SK-N-SH (cell line): ENCODE data around the gene CTXND1. TPM values are rescaled to one million over a fixed set of nuclear protein-coding genes. Genes with fewer than 3 reads are reported as not detected.

ENCODE experiments used
- CTCF ChIA-PET: fragments of 300-600, 350-600 bp; formaldehyde crosslinking; extraction: SDS; loops from one replicate; lab custom pipeline; 2021; lab: Yijun Ruan, JAX
- POLR2A ChIA-PET: fragments of 350-600 bp; sonication (Branson Sonifier 250); formaldehyde crosslinking; extraction: SDS; loops from one replicate; lab custom pipeline; 2020; ENCODE audit warnings: antibody characterized with exemption, inconsistent platforms; lab: Yijun Ruan, JAX
- DNase-seq: peaks from one replicate; pipeline ENCODE4 v3.0.0; 2012
- H2AFZ ChIP-seq: fragments of 200-600 bp; sonication (generic); 2 replicates; pipeline ENCODE4 v1.8.1; 2016; ENCODE audit warnings: antibody characterized with exemption, mild to moderate bottlenecking, low read depth
- H3F3A ChIP-seq: fragments of 200-600 bp; sonication (generic); replicated peaks from 2 replicates; pipeline ENCODE3; 2016; ENCODE audit warnings: antibody characterized with exemption, mild to moderate bottlenecking; ENCODE audit not compliant: insufficient read depth
- H3K27ac ChIP-seq, 2 experiments: fragments of 200-500 bp in 1 of 2; fragments of 200-600 bp in 1 of 2; sonication (Bioruptor generic) in 1 of 2; sonication (generic), shearing (Covaris generic) in 1 of 2; 2 replicates each; pipeline versions ENCODE4 v1.5.1 to v1.6.1; 2014 to 2016; ENCODE audit warnings: low read depth in 2 of 2, inconsistent platforms in 1 of 2, low read length in 1 of 2, mild to moderate bottlenecking in 1 of 2, mixed read lengths in 1 of 2
- H3K27me3 ChIP-seq: fragments of 200-600 bp; sonication (generic), shearing (Covaris generic); 2 replicates; pipeline ENCODE4 v1.6.1; 2016; ENCODE audit warnings: mixed run types; ENCODE audit not compliant: insufficient read depth
- H3K36me3 ChIP-seq, 2 experiments: fragments of 200-500 bp in 1 of 2; fragments of 200-600 bp in 1 of 2; sonication (Bioruptor generic) in 1 of 2; sonication (generic) in 1 of 2; replicated peaks in 1 of 2; 2 replicates each; pipeline versions ENCODE3 to v1.5.1; 2014 to 2016; ENCODE audit warnings: low read length in 1 of 2, mild to moderate bottlenecking in 1 of 2; ENCODE audit not compliant: insufficient read depth in 2 of 2, control insufficient read depth in 1 of 2
- H3K4me1 ChIP-seq, 2 experiments: fragments of 200-500 bp in 1 of 2; fragments of 200-600 bp in 1 of 2; sonication (Bioruptor generic) in 1 of 2; sonication (generic), shearing (Covaris generic) in 1 of 2; 2 replicates each; pipeline versions ENCODE4 v1.5.1 to v1.6.1; 2014 to 2016; ENCODE audit warnings: low read depth in 1 of 2, low read length in 1 of 2, mixed run types in 1 of 2; ENCODE audit not compliant: insufficient read depth in 2 of 2, control insufficient read depth in 1 of 2
- H3K4me2 ChIP-seq: fragments of 200-600 bp; sonication (generic), shearing (Covaris generic); 2 replicates; pipeline ENCODE4 v1.6.1; 2017; ENCODE audit warnings: mixed run types
- H3K4me3 ChIP-seq, 2 experiments: fragments of 200-500 bp in 1 of 2; fragments of 200-600 bp in 1 of 2; sonication (Bioruptor generic) in 1 of 2; sonication (generic), shearing (Covaris generic) in 1 of 2; 2 replicates each; pipeline versions ENCODE4 v1.5.1 to v1.8.1; 2014 to 2016; ENCODE audit warnings: low read depth in 2 of 2, inconsistent platforms in 1 of 2, low read length in 1 of 2, mild to moderate bottlenecking in 1 of 2, mixed read lengths in 1 of 2, moderate library complexity in 1 of 2
- H3K79me2 ChIP-seq: fragments of 200-600 bp; sonication (generic); 2 replicates; pipeline ENCODE4 v1.8.1; 2017; ENCODE audit warnings: mild to moderate bottlenecking; ENCODE audit not compliant: insufficient read depth
- H3K9ac ChIP-seq: fragments of 200-600 bp; sonication (generic); 2 replicates; pipeline ENCODE4 v1.6.1; 2017; ENCODE audit warnings: mixed run types
- H3K9me2 ChIP-seq: fragments of 200-600 bp; sonication (generic); 2 replicates; pipeline ENCODE4 v1.6.1; 2017; ENCODE audit warnings: mixed run types
- H3K9me3 ChIP-seq: fragments of 200-600 bp; sonication (generic); 2 replicates; pipeline ENCODE4 v1.6.1; 2017; ENCODE audit warnings: mixed run types, mild to moderate bottlenecking, moderate library complexity
- H4K20me1 ChIP-seq: fragments of 200-600 bp; sonication (generic); 2 replicates; pipeline ENCODE4 v1.6.1; 2017; ENCODE audit warnings: mild to moderate bottlenecking, mixed run types; ENCODE audit not compliant: insufficient read depth
- CHD2 ChIP-seq: fragments of 150-350 bp; IDR thresholded peaks from 2 replicates; pipeline ENCODE4 v1.6.1; 2018; ENCODE audit warnings: low read length; ENCODE audit not compliant: partially characterized antibody
- ELF1 ChIP-seq: IDR thresholded peaks from 2 replicates; pipeline ENCODE4 v1.4.0; 2012
- EZH2phosphoT487 ChIP-seq: fragments of 200-600 bp; sonication (generic); IDR thresholded peaks from 2 replicates; pipeline ENCODE4 v1.6.1; 2017; ENCODE audit warnings: low read depth, mixed run types, mild to moderate bottlenecking, antibody characterized with exemption, moderate library complexity, borderline replicate concordance
- FOSL2 ChIP-seq: IDR thresholded peaks from 2 replicates; pipeline ENCODE4 v1.4.0; 2012; ENCODE audit warnings: low read depth, mild to moderate bottlenecking, moderate library complexity, borderline replicate concordance
- MXI1 ChIP-seq: IDR thresholded peaks from 2 replicates; pipeline ENCODE4 v1.6.1; 2012; ENCODE audit warnings: mild to moderate bottlenecking, low read depth, low read length, improper control_type of control experiment
- NFIC ChIP-seq: IDR thresholded peaks from 2 replicates; pipeline ENCODE4 v1.4.0; 2012; ENCODE audit warnings: borderline replicate concordance
- NRF1 ChIP-seq: IDR thresholded peaks from 2 replicates; pipeline ENCODE4 v1.6.1; 2012; ENCODE audit warnings: low read depth, mild to moderate bottlenecking, low read length
- RAD21 ChIP-seq: IDR thresholded peaks from 2 replicates; pipeline ENCODE4 v1.6.1; 2012; ENCODE audit warnings: mild to moderate bottlenecking, low read length
- RXRA ChIP-seq: IDR thresholded peaks from 2 replicates; pipeline ENCODE4 v1.4.0; 2012; ENCODE audit warnings: low read depth, mild to moderate bottlenecking, borderline replicate concordance
- SIN3A ChIP-seq: IDR thresholded peaks from 2 replicates; pipeline ENCODE4 v1.6.1; 2012; ENCODE audit warnings: low read depth, mild to moderate bottlenecking, low read length, moderate library complexity, borderline replicate concordance
- SMC3 ChIP-seq: IDR thresholded peaks from 2 replicates; pipeline ENCODE4 v1.6.1; 2012; ENCODE audit warnings: low read depth, low read length, improper control_type of control experiment
- TAF1 ChIP-seq: IDR thresholded peaks from 2 replicates; pipeline ENCODE4 v1.6.1; 2012; ENCODE audit warnings: low read depth, mild to moderate bottlenecking, low read length, moderate library complexity, borderline replicate concordance
- TEAD4 ChIP-seq: IDR thresholded peaks from 2 replicates; pipeline ENCODE4 v1.4.0; 2012; ENCODE audit warnings: mild to moderate bottlenecking, borderline replicate concordance; ENCODE audit not compliant: insufficient read depth
- YY1 ChIP-seq: IDR thresholded peaks from 2 replicates; pipeline ENCODE4 v1.4.0; 2012; ENCODE audit warnings: low read depth, mild to moderate bottlenecking
- WGBS: methylation state at CpG from one replicate; pipeline ENCODE4 v1.1.6; 2017; ENCODE audit warnings: low lambda C conversion rate; 5-methylcytosine and 5-hydroxymethylcytosine counted together
- polyA plus RNA-seq, 3 experiments: library from polyadenylated mRNA; depleted of rRNA; stranded (reverse); fragments of >200 nt; gene quantifications; 2 replicates each; pipeline ENCODE4 v1.2.3, GENCODE V29; 2012
- TF ChIP-seq, protein P1 (sequence below): IDR thresholded peaks from 2 replicates; pipeline ENCODE4 v1.6.1; 2012; ENCODE audit warnings: mild to moderate bottlenecking, low read depth, low read length, moderate library complexity
- TF ChIP-seq, protein P2 (sequence below): IDR thresholded peaks from 2 replicates; pipeline ENCODE4 v1.4.0; 2012; ENCODE audit warnings: low read depth, borderline replicate concordance
- TF ChIP-seq, protein P3 (sequence below): IDR thresholded peaks from 2 replicates; pipeline ENCODE4 v1.4.0; 2012; ENCODE audit warnings: low read depth

CTXND1 gene
- polyA plus RNA-seq, 1 of the 3 experiments (the other 2 are of a cell fraction), result not detected

DNA sequence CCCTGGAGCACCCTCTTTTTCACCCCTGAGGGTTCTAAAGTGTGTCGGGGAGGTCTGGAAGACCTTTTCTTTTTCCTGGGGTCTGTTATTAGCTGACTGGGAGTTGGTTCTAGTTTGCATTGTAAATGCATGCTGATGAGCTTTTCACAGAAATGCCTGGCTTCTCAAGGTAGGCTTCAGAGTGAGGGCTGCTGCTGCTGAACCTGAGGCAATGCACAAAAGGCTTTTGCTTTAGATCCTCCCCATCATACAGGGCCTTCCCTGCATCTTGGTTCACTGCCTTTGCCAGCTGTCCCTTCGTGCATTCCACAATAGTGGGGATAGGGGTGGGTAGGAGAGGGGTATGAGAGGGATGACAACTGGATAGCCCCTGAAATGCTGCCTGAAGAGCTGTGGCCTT, 52.6 kb downstream of the CTXND1 start (continued):
- TF ChIP-seq, protein P1, sequence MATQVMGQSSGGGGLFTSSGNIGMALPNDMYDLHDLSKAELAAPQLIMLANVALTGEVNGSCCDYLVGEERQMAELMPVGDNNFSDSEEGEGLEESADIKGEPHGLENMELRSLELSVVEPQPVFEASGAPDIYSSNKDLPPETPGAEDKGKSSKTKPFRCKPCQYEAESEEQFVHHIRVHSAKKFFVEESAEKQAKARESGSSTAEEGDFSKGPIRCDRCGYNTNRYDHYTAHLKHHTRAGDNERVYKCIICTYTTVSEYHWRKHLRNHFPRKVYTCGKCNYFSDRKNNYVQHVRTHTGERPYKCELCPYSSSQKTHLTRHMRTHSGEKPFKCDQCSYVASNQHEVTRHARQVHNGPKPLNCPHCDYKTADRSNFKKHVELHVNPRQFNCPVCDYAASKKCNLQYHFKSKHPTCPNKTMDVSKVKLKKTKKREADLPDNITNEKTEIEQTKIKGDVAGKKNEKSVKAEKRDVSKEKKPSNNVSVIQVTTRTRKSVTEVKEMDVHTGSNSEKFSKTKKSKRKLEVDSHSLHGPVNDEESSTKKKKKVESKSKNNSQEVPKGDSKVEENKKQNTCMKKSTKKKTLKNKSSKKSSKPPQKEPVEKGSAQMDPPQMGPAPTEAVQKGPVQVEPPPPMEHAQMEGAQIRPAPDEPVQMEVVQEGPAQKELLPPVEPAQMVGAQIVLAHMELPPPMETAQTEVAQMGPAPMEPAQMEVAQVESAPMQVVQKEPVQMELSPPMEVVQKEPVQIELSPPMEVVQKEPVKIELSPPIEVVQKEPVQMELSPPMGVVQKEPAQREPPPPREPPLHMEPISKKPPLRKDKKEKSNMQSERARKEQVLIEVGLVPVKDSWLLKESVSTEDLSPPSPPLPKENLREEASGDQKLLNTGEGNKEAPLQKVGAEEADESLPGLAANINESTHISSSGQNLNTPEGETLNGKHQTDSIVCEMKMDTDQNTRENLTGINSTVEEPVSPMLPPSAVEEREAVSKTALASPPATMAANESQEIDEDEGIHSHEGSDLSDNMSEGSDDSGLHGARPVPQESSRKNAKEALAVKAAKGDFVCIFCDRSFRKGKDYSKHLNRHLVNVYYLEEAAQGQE, result no peak
- TF ChIP-seq FOSL2, result no peak
- TF ChIP-seq RXRA, result no peak
- no peak for TF ChIP-seq TEAD4
- TF ChIP-seq NFIC, result no peak
- no peak for TF ChIP-seq EZH2phosphoT487
- TF ChIP-seq, all 33 proteins: peak for 0

DNA sequence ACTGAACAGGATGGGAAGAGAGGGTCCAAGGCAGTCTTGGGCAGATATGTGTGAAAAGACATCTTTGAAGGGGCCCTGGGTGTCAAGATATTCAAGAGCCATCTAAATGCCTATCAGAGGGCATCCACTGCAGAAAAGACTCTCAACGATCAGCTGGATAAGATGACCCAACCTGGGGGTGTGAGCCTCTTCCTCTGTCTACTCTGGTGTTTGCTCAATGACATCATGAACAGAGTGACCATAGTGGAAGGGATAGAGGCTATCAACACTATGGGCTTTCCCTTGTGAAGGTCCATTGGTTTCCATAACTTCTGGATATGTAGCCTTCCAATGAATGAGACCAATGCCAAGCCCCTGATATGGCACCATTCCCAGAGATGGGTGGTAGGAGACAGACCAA, 57.1 kb downstream of the CTXND1 start:
- ChIA-PET CTCF (no interaction called here), POLR2A (no interaction called here)
- Histone ChIP-seq H3K4me2 (no peak overlapping the region), H3K36me3 (no peaks in the 10 kb centered on the region), H3F3A (no peaks in the 10 kb centered on the region), H3K4me1 (no peaks in the 10 kb centered on the region), H3K79me2 (no peaks in the 10 kb centered on the region), H3K9me2 (no peaks in the 10 kb centered on the region), H4K20me1 (no peaks in the 10 kb centered on the region), H3K9ac (no peak overlapping the region), H3K9me3 (no peaks in the 10 kb centered on the region), H2AFZ (no peak overlapping the region), H3K27ac (no peak overlapping the region), H3K27me3 (peaks cover 5% of the 10 kb centered on the region; the same call in 1 of the 2 replicates), H3K4me3 (no peak overlapping the region)
- WGBS, result 8% methylated on average over 1 of the region's 1 CpG
- TF ChIP-seq MXI1 (no peak), YY1 (no peak)
- no peak for DNase-seq

DNA sequence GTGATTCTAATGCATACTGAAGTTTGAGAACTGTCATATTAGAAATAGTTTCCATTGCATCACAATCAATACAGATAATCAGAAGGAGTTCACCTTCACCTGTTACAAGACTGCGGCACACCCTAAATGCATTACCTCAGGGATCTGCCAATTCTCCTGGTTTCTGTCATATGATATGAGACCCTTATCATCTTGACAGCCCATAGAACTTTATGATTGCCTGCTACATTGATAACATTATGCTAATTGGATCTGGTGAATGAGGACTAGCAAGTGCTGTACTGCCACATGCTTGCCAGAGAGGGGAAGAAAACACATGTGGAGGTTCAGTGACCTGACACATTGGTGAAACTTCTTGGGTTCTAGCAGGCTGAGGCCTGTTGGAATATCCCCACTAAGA, 57.8 kb downstream of the CTXND1 start:
- H3K9me2 ChIP-seq, result no peaks in the 10 kb centered on the region
- ChIA-PET POLR2A (no interaction called here), CTCF (no interaction called here)
- no peak for DNase-seq
- H2AFZ ChIP-seq, result no peak overlapping the region
- no peak for TF ChIP-seq ELF1
- TF ChIP-seq, protein P2, sequence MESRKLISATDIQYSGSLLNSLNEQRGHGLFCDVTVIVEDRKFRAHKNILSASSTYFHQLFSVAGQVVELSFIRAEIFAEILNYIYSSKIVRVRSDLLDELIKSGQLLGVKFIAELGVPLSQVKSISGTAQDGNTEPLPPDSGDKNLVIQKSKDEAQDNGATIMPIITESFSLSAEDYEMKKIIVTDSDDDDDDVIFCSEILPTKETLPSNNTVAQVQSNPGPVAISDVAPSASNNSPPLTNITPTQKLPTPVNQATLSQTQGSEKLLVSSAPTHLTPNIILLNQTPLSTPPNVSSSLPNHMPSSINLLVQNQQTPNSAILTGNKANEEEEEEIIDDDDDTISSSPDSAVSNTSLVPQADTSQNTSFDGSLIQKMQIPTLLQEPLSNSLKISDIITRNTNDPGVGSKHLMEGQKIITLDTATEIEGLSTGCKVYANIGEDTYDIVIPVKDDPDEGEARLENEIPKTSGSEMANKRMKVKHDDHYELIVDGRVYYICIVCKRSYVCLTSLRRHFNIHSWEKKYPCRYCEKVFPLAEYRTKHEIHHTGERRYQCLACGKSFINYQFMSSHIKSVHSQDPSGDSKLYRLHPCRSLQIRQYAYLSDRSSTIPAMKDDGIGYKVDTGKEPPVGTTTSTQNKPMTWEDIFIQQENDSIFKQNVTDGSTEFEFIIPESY, result no peak
- TF ChIP-seq YY1, result no peak
- TF ChIP-seq SIN3A, result no peak
- no peak for TF ChIP-seq TAF1
- TF ChIP-seq SMC3, result no peak
- TF ChIP-seq, protein P3, sequence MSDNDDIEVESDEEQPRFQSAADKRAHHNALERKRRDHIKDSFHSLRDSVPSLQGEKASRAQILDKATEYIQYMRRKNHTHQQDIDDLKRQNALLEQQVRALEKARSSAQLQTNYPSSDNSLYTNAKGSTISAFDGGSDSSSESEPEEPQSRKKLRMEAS, result no peak
- no peak for TF ChIP-seq NRF1
- TF ChIP-seq, protein P1, result no peak
- no peak for TF ChIP-seq CHD2
- TF ChIP-seq RAD21, result no peak
- no peak overlapping the region for H3K9ac ChIP-seq
- no peaks in the 10 kb centered on the region for H3K36me3 ChIP-seq
- no peaks in the 10 kb centered on the region for H3K4me1 ChIP-seq
- 23% methylated on average over 1 of the region's 1 CpG for WGBS
- no peak overlapping the region for H3K4me2 ChIP-seq
- no peaks in the 10 kb centered on the region for H3K79me2 ChIP-seq
- no peaks in the 10 kb centered on the region for H3K9me3 ChIP-seq
- H3K27ac ChIP-seq, result no peak overlapping the region
- H3K4me3 ChIP-seq, result no peak overlapping the region
- no peaks in the 10 kb centered on the region for H4K20me1 ChIP-seq
- no peaks in the 10 kb centered on the region for H3F3A ChIP-seq
- peaks cover 5% of the 10 kb centered on the region; the same call in 1 of the 2 replicates for H3K27me3 ChIP-seq
